DOHH2 (cell line): ENCODE data around the gene KIR3DL1.
A peak's percentile ranks its signal among the peaks of the same experiment; 100 is the strongest.

Experiments
- H3F3A ChIP-seq: fragments of 200-600 bp; sonication (generic), shearing (Covaris generic); 2 replicates; pipeline ENCODE4 v1.6.0; 2016; ENCODE audit warnings: antibody characterized with exemption, mild to moderate bottlenecking; ENCODE audit not compliant: control insufficient read depth, insufficient read depth
- H3K27ac ChIP-seq: fragments of 200-600 bp; sonication (generic); 2 replicates; pipeline ENCODE4 v1.5.1; 2014; ENCODE audit warnings: low read depth, mild to moderate bottlenecking, low read length, moderate library complexity
- H3K27me3 ChIP-seq: fragments of 200-600 bp; sonication (generic); 2 replicates; pipeline ENCODE4 v1.6.1; 2014; ENCODE audit warnings: mild to moderate bottlenecking, low read length, mixed read lengths; ENCODE audit not compliant: control insufficient read depth
- H3K36me3 ChIP-seq: fragments of 200-600 bp; sonication (generic); 2 replicates; pipeline ENCODE4 v1.6.1; 2014; ENCODE audit warnings: mild to moderate bottlenecking, low read length, moderate library complexity, mixed read lengths; ENCODE audit not compliant: control insufficient read depth
- H3K4me1 ChIP-seq: fragments of 200-600 bp; sonication (generic); 2 replicates; pipeline ENCODE4 v1.6.1; 2014; ENCODE audit warnings: mild to moderate bottlenecking, low read length, mixed read lengths; ENCODE audit not compliant: control insufficient read depth
- H3K4me2 ChIP-seq: fragments of 200-600 bp; sonication (generic); 2 replicates; pipeline ENCODE4 v1.6.0; 2014; ENCODE audit warnings: mild to moderate bottlenecking, low read length, moderate library complexity
- H3K4me3 ChIP-seq: fragments of 200-600 bp; sonication (generic); 2 replicates; pipeline ENCODE4 v1.5.1; 2014; ENCODE audit warnings: mild to moderate bottlenecking, low read length, mixed read lengths
- H3K79me2 ChIP-seq: fragments of 200-600 bp; sonication (generic); 2 replicates; pipeline ENCODE4 v1.6.1; 2014; ENCODE audit warnings: mild to moderate bottlenecking, low read length, mixed read lengths; ENCODE audit not compliant: control insufficient read depth
- H3K9me2 ChIP-seq: fragments of 200-600 bp; sonication (generic); replicated peaks from 2 replicates; pipeline ENCODE4 v1.6.1; 2014; ENCODE audit warnings: mild to moderate bottlenecking, low read length, mixed read lengths; ENCODE audit not compliant: control insufficient read depth
- H3K9me3 ChIP-seq: fragments of 200-600 bp; sonication (generic); 2 replicates; pipeline ENCODE4 v1.6.1; 2014; ENCODE audit warnings: antibody characterized with exemption, low read length, mixed read lengths; ENCODE audit not compliant: control insufficient read depth, insufficient read depth
- H4K20me1 ChIP-seq: fragments of 200-600 bp; sonication (generic); 2 replicates; pipeline ENCODE4 v1.6.0; 2014; ENCODE audit warnings: low read depth, mild to moderate bottlenecking, antibody characterized with exemption, low read length, moderate library complexity; ENCODE audit not compliant: control insufficient read depth, insufficient read depth
- CTCF ChIP-seq: fragments of 200-600 bp; sonication (generic); IDR thresholded peaks from one replicate; pipeline ENCODE4 v1.5.1; 2014; ENCODE audit warnings: antibody characterized with exemption, mild to moderate bottlenecking, low read depth, low read length; ENCODE audit not compliant: poor library complexity, severe bottlenecking
- EZH2phosphoT487 ChIP-seq: fragments of 200-600 bp; sonication (generic); IDR thresholded peaks from 2 replicates; pipeline ENCODE4 v1.6.1; 2017; ENCODE audit warnings: borderline replicate concordance, mild to moderate bottlenecking, antibody characterized with exemption, low read length, moderate library complexity, mixed read lengths

KIR3DL1 gene

GRCh38 chr19:54871696-54872095, 55.4 kb downstream of the KIR3DL1 start:
- Histone ChIP-seq H3K9me3 (no peaks in the 10 kb centered on the region), H3K4me2 (no peak overlapping the region), H3F3A (no peaks in the 10 kb centered on the region), H3K27ac (no peak overlapping the region), H4K20me1 (no peaks in the 10 kb centered on the region), H3K27me3 (no peaks in the 10 kb centered on the region), H3K36me3 (no peaks in the 10 kb centered on the region), H3K79me2 (no peaks in the 10 kb centered on the region), H3K4me1 (peaks cover 32% of the 10 kb centered on the region), H3K4me3 (no peak overlapping the region), H3K9me2 (no peaks in the 10 kb centered on the region)
- TF ChIP-seq CTCF (no peak), EZH2phosphoT487 (no peak)

- Histone ChIP-seq H3K79me2 (no peaks in the 10 kb centered on the region), H3K9me2 (no peaks in the 10 kb centered on the region), H3K4me1 (peaks cover 13% of the 10 kb centered on the region), H3K4me3 (no peak within 1 kb of the TSS), H3K27me3 (no peaks in the 10 kb centered on the region), H3K4me2 (no peak within 1 kb of the TSS), H3K9me3 (no peaks in the 10 kb centered on the region), H3K27ac (no peak within 1 kb of the TSS), H4K20me1 (no peaks in the 10 kb centered on the region), H3F3A (no peaks in the 10 kb centered on the region), H3K36me3 (no peaks in the 10 kb centered on the region)
- no peak for TF ChIP-seq CTCF
- no peak for TF ChIP-seq EZH2phosphoT487
Observed at GRCh38 chr19:54873990-54874389, 57.7 kb downstream of the KIR3DL1 start, which contains the start of gene FCAR. Gene FCAR (plus strand): TSS chr19:54874235. CDS start chr19:54874290, 55 bp downstream.

- H3K36me3 ChIP-seq, result no peaks in the 10 kb centered on the region
- H3K4me1 ChIP-seq, result peaks cover 13% of the 10 kb centered on the region
- H3K79me2 ChIP-seq, result no peaks in the 10 kb centered on the region
- no peaks in the 10 kb centered on the region for H4K20me1 ChIP-seq
- no peak overlapping the region for H3K27ac ChIP-seq
- no peak overlapping the region for H3K4me3 ChIP-seq
- no peak for TF ChIP-seq CTCF
- no peak for TF ChIP-seq EZH2phosphoT487
- H3K9me3 ChIP-seq, result no peaks in the 10 kb centered on the region
- H3F3A ChIP-seq, result no peaks in the 10 kb centered on the region
- H3K4me2 ChIP-seq, result peak overlapping the region; percentile 29
- H3K27me3 ChIP-seq, result no peaks in the 10 kb centered on the region
- H3K9me2 ChIP-seq, result no peaks in the 10 kb centered on the region
Observed at GRCh38 chr19:54875506-54875905, 59.2 kb downstream of the KIR3DL1 start.

- H3K79me2 ChIP-seq, result no peaks in the 10 kb centered on the region
- H3K4me3 ChIP-seq, result no peak overlapping the region
- peaks cover 13% of the 10 kb centered on the region for H3K4me1 ChIP-seq
- no peaks in the 10 kb centered on the region for H3K9me3 ChIP-seq
- no peaks in the 10 kb centered on the region for H3K36me3 ChIP-seq
- H3K4me2 ChIP-seq, result no peak overlapping the region
- TF ChIP-seq CTCF (no peak), EZH2phosphoT487 (no peak)
- no peaks in the 10 kb centered on the region for H3K9me2 ChIP-seq
- no peak overlapping the region for H3K27ac ChIP-seq
- no peaks in the 10 kb centered on the region for H4K20me1 ChIP-seq
- H3F3A ChIP-seq, result no peaks in the 10 kb centered on the region
- no peaks in the 10 kb centered on the region for H3K27me3 ChIP-seq
Observed at GRCh38 chr19:54877471-54877870, 61.2 kb downstream of the KIR3DL1 start.
